GM18519 (cell line): ENCODE data around the gene RBP5.

Source experiments
- ATAC-seq: cut with Tn5 transposase; IDR thresholded peaks from one replicate; pipeline ENCODE4 v1.9.1; 2021; ENCODE audit warnings: mild to moderate bottlenecking, moderate library complexity; ENCODE audit not compliant: unreplicated experiment, low FRiP score

Gene RBP5

DNA sequence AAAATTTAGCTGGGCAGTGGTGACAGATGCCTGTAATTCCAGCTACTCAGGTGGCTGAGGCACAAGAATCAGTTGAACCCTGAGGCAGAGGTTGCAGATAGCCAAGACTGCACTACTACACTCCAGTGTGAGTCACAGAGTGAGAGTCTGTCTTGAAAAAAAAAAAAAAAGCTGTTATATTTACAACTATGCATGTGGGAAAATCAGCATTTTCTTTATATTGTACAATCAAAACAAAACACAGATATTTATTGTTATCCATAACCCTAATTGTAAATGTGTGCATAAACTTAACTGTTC lies 48.9 kb downstream of the RBP5 start:
- no peak for ATAC-seq

- ATAC-seq = no peak
Observed at GRCh38 chr12:7078163-7078562, 50.5 kb downstream of the RBP5 start.

- ATAC-seq = no peak
Observed at GRCh38 chr12:7076493-7076892, 52.2 kb downstream of the RBP5 start.

- ATAC-seq = no peak
Observed at GRCh38 chr12:7075939-7076338, 52.8 kb downstream of the RBP5 start.

GRCh38 chr12:7075518-7075917 lies 53.2 kb downstream of the RBP5 start:
- no peak for ATAC-seq

DNA sequence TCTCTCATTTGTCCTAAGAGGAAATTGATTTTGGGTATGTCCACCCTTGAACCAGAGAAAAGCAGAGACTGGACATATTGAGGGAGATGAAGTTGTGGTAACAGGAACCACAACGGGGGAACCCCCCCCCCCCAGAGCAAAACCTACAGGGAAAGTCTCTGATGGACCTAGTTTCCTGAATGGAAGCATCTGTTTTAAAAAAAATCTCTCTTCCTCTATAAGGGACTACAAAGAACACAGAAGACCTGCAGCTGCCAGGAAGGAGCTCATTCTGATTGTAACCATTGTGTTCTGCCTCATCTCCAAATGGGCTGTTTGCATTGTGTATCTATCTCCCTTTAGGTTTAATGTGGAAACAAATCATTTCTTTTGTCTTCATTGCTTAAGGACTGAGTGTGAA lies 54.7 kb downstream of the RBP5 start:
- no peak for ATAC-seq
